ENCODE measurements around the gene KLF15. TPM values are rescaled to one million over a fixed set of nuclear protein-coding genes. Genes with fewer than 3 reads are reported as not detected.

The KLF15 gene
- total RNA-seq, 1 experiment from 2014 or later: 3.3 TPM

GRCh38 chr3:126320517-126321293 is 36.5 kb downstream of the KLF15 start:
- Histone ChIP-seq H4K20me1 (ENCODE audit: insufficient read depth) (no peaks in the 10 kb centered on the region), H3K36me3 (ENCODE audit: control insufficient read depth in 1 of 2, insufficient read depth in 2 of 2, low read length in 2 of 2) (no peaks in the 10 kb centered on the region), H3K27me3 (ENCODE audit: insufficient read depth, low read length) (peaks cover 6% of the 10 kb centered on the region; the same call in 1 of the 2 replicates), H3K4me1 (ENCODE audit: control insufficient read depth in 1 of 2, insufficient read depth in 2 of 2, low read length in 2 of 2) (no peaks in the 10 kb centered on the region), H2AFZ (ENCODE audit: low read depth, low read length, poor library complexity, severe bottlenecking) (no peak overlapping the region), H3K27ac (ENCODE audit: low read depth, low read length) (no peak overlapping the region), H3K79me2 (ENCODE audit: insufficient read depth, low read length) (no peaks in the 10 kb centered on the region), H3K4me2 (ENCODE audit: low read length) (no peak overlapping the region), H3K9me2 (ENCODE audit: insufficient read depth) (no peaks in the 10 kb centered on the region), H3K4me3 (replicated peaks in 1 of 2; ENCODE audit: low read depth in 1 of 2, low read length in 2 of 2) (no peak overlapping the region), H3K9ac (ENCODE audit: low read length) (no peak overlapping the region), H3K9me3 (ENCODE audit: control insufficient read depth in 1 of 2, insufficient read depth in 1 of 2, low read depth in 1 of 2, low read length in 2 of 2) (no peaks in the 10 kb centered on the region)
- ChIA-PET RAD21 (ENCODE audit: low non-redundant PET in 1 of 2, low total read pairs in 2 of 2, uncharacterized antibody in 2 of 2, unreplicated experiment in 2 of 2) (no interaction called here), POLR2A (no interaction called here), CTCF (no interaction called here)
- DNase-seq (ENCODE audit: low read depth, low spot score) (no peak), ATAC-seq (no peak)
- no TSS peak for BruUV-seq (replicated peaks)
- intact Hi-C loops (cut with micrococcal nuclease): no loop called here
- TF ChIP-seq ZBTB33 (IDR thresholded peaks at IDR 0.05; ENCODE audit: extremely low read depth, insufficient replicate concordance, low read length) (no peak), CEBPB (IDR thresholded peaks at IDR 0.05; ENCODE audit: low read depth) (no peak), POLR2A (IDR thresholded peaks at IDR 0.05; ENCODE audit: borderline replicate concordance, extremely low read depth, insufficient read depth, insufficient read length) (no peak), SP1 (IDR thresholded peaks at IDR 0.05; ENCODE audit: low read depth) (no peak), ATF3 (IDR thresholded peaks at IDR 0.05) (no peak), MAX (IDR thresholded peaks at IDR 0.05) (no peak), CBX3 (IDR thresholded peaks at IDR 0.05; ENCODE audit: low read depth) (no peak), FOSL1 (IDR thresholded peaks at IDR 0.05; ENCODE audit: low read depth) (no peak), EZH2 (IDR thresholded peaks at IDR 0.05) (no peak)

Measured in HCT116 (cell line).